HCT116 (cell line): Measurements from ENCODE around the gene SOST. TPM values are rescaled to one million over a fixed set of nuclear protein-coding genes. Genes with fewer than 3 reads are reported as not detected.

Experiments used
- ATAC-seq: fragments of 200-7000 bp; cut with Tn5 transposase; 2 replicates; pipeline ENCODE4 v1.9.1; 2020; ENCODE audit warnings: mild to moderate bottlenecking, moderate library complexity
- BruUV-seq: library from RNA; stranded (reverse); fragments of 400-500 nt; replicated peaks from 2 replicates; lab custom pipeline; 2021; lab: Mats Ljungman, UMichigan
- CTCF ChIA-PET: fragments of 300-600 bp; sonication (Branson Sonifier 250); formaldehyde crosslinking; loops from one replicate; lab custom pipeline; 2021; ENCODE audit warnings: antibody characterized with exemption; lab: Charles Lee
- POLR2A ChIA-PET: fragments of 300-600, 350-600 bp; sonication (Branson Sonifier 250); formaldehyde crosslinking; loops from one replicate; lab custom pipeline; 2021; ENCODE audit warnings: antibody characterized with exemption; lab: Charles Lee
- RAD21 ChIA-PET, 2 experiments: fragments of 300-600 bp; sonication (Branson Sonifier 250); formaldehyde crosslinking; loops; one replicate each; lab custom pipeline; 2023; ENCODE audit warnings: low total read pairs in 2 of 2; ENCODE audit not compliant: uncharacterized antibody in 2 of 2, unreplicated experiment in 2 of 2, low non-redundant PET in 1 of 2; lab: Charles Lee
- DNase-seq: peaks from one replicate; pipeline ENCODE4 v3.0.0-alpha.2; 2010; ENCODE audit warnings: low read depth, low spot score
- H2AFZ ChIP-seq: fragments of 200-600 bp; shearing (Covaris generic), sonication (generic); 2 replicates; pipeline ENCODE4 v1.6.1; 2017; ENCODE audit warnings: low read depth, mixed run types, mixed read lengths, antibody characterized with exemption, low read length; ENCODE audit not compliant: poor library complexity, severe bottlenecking
- H3K27ac ChIP-seq: 2 replicates; pipeline ENCODE4 v1.5.1; 2012; ENCODE audit warnings: low read depth, low read length
- H3K27me3 ChIP-seq: fragments of 200-600 bp; sonication (generic); 2 replicates; pipeline ENCODE4 v1.6.1; 2016; ENCODE audit warnings: mixed run types, low read length, mixed read lengths; ENCODE audit not compliant: insufficient read depth
- H3K36me3 ChIP-seq, 2 experiments: fragments of 200-500 bp in 1 of 2; fragments of 200-600 bp in 1 of 2; sonication (Bioruptor generic) in 1 of 2; sonication (generic) in 1 of 2; 2 replicates each; pipeline versions ENCODE4 v1.5.1 to v1.6.1; 2014 to 2016; ENCODE audit warnings: low read length in 2 of 2, inconsistent platforms in 1 of 2, mixed read lengths in 1 of 2, mixed run types in 1 of 2; ENCODE audit not compliant: insufficient read depth in 2 of 2, control insufficient read depth in 1 of 2
- H3K4me1 ChIP-seq, 2 experiments: fragments of 200-600 bp in 1 of 2; sonication (generic) in 1 of 2; 2 replicates each; pipeline versions ENCODE4 v1.5.1 to v1.6.1; 2012 to 2017; ENCODE audit warnings: low read length in 2 of 2, inconsistent platforms in 1 of 2, mild to moderate bottlenecking in 1 of 2, mixed read lengths in 1 of 2, mixed run types in 1 of 2, moderate library complexity in 1 of 2; ENCODE audit not compliant: insufficient read depth in 2 of 2, control insufficient read depth in 1 of 2
- H3K4me2 ChIP-seq: fragments of 200-600 bp; sonication (generic); 2 replicates; pipeline ENCODE4 v1.6.1; 2017; ENCODE audit warnings: mixed run types, low read length, mixed read lengths
- H3K4me3 ChIP-seq, 2 experiments: fragments of 200-600 bp in 1 of 2; sonication (generic) in 1 of 2; replicated peaks in 1 of 2; 2 replicates each; pipeline ENCODE4 v1.5.1; 2011 to 2016; ENCODE audit warnings: low read length in 2 of 2, control low read depth in 1 of 2, low read depth in 1 of 2, mild to moderate bottlenecking in 1 of 2, mixed read lengths in 1 of 2, mixed run types in 1 of 2
- H3K79me2 ChIP-seq: fragments of 200-600 bp; sonication (generic); 2 replicates; pipeline ENCODE4 v1.6.1; 2017; ENCODE audit warnings: mild to moderate bottlenecking, mixed run types, low read length, moderate library complexity, mixed read lengths; ENCODE audit not compliant: insufficient read depth
- H3K9ac ChIP-seq: fragments of 200-600 bp; sonication (generic); 2 replicates; pipeline ENCODE4 v1.6.1; 2016; ENCODE audit warnings: low read length, mixed read lengths
- H3K9me2 ChIP-seq: fragments of 200-600 bp; sonication (generic), shearing (Covaris generic); 2 replicates; pipeline ENCODE4 v1.6.1; 2017; ENCODE audit warnings: mixed run types, mild to moderate bottlenecking, moderate library complexity; ENCODE audit not compliant: insufficient read depth
- H3K9me3 ChIP-seq, 2 experiments: fragments of 200-500 bp in 1 of 2; fragments of 200-600 bp in 1 of 2; sonication (Bioruptor generic) in 1 of 2; sonication (generic) in 1 of 2; 2 replicates each; pipeline ENCODE4 v1.6.1; 2014 to 2017; ENCODE audit warnings: low read length in 2 of 2, mixed read lengths in 2 of 2, inconsistent platforms in 1 of 2, low read depth in 1 of 2, mild to moderate bottlenecking in 1 of 2, mixed run types in 1 of 2, moderate library complexity in 1 of 2; ENCODE audit not compliant: control insufficient read depth in 1 of 2, insufficient read depth in 1 of 2
- H4K20me1 ChIP-seq: fragments of 200-600 bp; sonication (generic), shearing (Covaris generic); 2 replicates; pipeline ENCODE4 v1.6.1; 2017; ENCODE audit warnings: mixed run types, mild to moderate bottlenecking, moderate library complexity; ENCODE audit not compliant: insufficient read depth
- CBX3 ChIP-seq: IDR thresholded peaks from 2 replicates; pipeline ENCODE4 v1.6.1; 2012; ENCODE audit warnings: low read depth
- CEBPB ChIP-seq: IDR thresholded peaks from 2 replicates; pipeline ENCODE4 v1.6.1; 2012; ENCODE audit warnings: low read depth
- EGR1 ChIP-seq: IDR thresholded peaks from 2 replicates; pipeline ENCODE4 v1.6.1; 2012; ENCODE audit warnings: low read depth
- ELF1 ChIP-seq: IDR thresholded peaks from 2 replicates; pipeline ENCODE4 v1.6.1; 2012; ENCODE audit warnings: low read depth, borderline replicate concordance
- EZH2 ChIP-seq: fragments of 200-600 bp; sonication (generic); IDR thresholded peaks from 2 replicates; pipeline ENCODE4 v1.6.1; 2017; ENCODE audit warnings: antibody characterized with exemption, mixed run types
- EZH2phosphoT487 ChIP-seq: fragments of 200-600 bp; IDR thresholded peaks from 2 replicates; pipeline ENCODE4 v1.6.1; 2018; ENCODE audit warnings: antibody characterized with exemption, borderline replicate concordance
- FOSL1 ChIP-seq: IDR thresholded peaks from 2 replicates; pipeline ENCODE4 v1.6.1; 2012; ENCODE audit warnings: low read depth
- JUND ChIP-seq: IDR thresholded peaks from 2 replicates; pipeline ENCODE4 v1.6.1; 2012
- POLR2A ChIP-seq: IDR thresholded peaks from 2 replicates; pipeline ENCODE4 v1.7.0; 2011; ENCODE audit warnings: borderline replicate concordance; ENCODE audit not compliant: insufficient read depth, insufficient read length; ENCODE audit errors: extremely low read depth
- POLR2AphosphoS5 ChIP-seq: IDR thresholded peaks from 2 replicates; pipeline ENCODE4 v1.6.1; 2011; ENCODE audit warnings: mild to moderate bottlenecking, low read depth, low read length, moderate library complexity
- SIN3A ChIP-seq: IDR thresholded peaks from 2 replicates; pipeline ENCODE4 v1.6.1; 2012; ENCODE audit warnings: low read depth
- SRF ChIP-seq: IDR thresholded peaks from 2 replicates; pipeline ENCODE4 v1.6.1; 2012; ENCODE audit warnings: low read depth
- TCF7L2 ChIP-seq: IDR thresholded peaks from 2 replicates; pipeline ENCODE4 v1.7.0; 2011; ENCODE audit warnings: borderline replicate concordance, inconsistent platforms; ENCODE audit not compliant: insufficient read depth, insufficient read length; ENCODE audit errors: extremely low read depth
- YY1 ChIP-seq: IDR thresholded peaks from 2 replicates; pipeline ENCODE4 v1.6.1; 2011; ENCODE audit warnings: low read length, low read depth, moderate library complexity, mild to moderate bottlenecking; ENCODE audit not compliant: insufficient replicate concordance; ENCODE audit errors: extremely low read depth
- ZFX ChIP-seq: fragments of 450-650 bp; IDR thresholded peaks from 2 replicates; pipeline ENCODE4 v1.6.1; 2017
- intact Hi-C: fragments of 100-400 bp; cut with micrococcal nuclease; formaldehyde crosslinking; loops from 2 replicates; pipeline ENCODE4 v1.10.0; 2022
- total RNA-seq: library from RNA; stranded (reverse); gene quantifications from one replicate; pipeline ENCODE4 v1.2.1, GENCODE V29; 2021; ENCODE audit not compliant: unreplicated experiment
- TF ChIP-seq, protein P1 (sequence below): IDR thresholded peaks from 2 replicates; pipeline ENCODE4 v1.6.1; 2012; ENCODE audit warnings: low read depth
- TF ChIP-seq, protein P2 (sequence below): IDR thresholded peaks from 2 replicates; pipeline ENCODE4 v1.6.1; 2012
- TF ChIP-seq, protein P3 (sequence below): IDR thresholded peaks from 2 replicates; pipeline ENCODE4 v1.6.1; 2012
- TF ChIP-seq, protein P4 (sequence below), 3 experiments: fragments of 200-600 bp in 1 of 3; sonication (generic) in 1 of 3; IDR thresholded peaks in 2 of 3; conservative IDR thresholded peaks in 1 of 3; 2 replicates each; pipeline ENCODE4 v1.5.1; 2012 to 2017; ENCODE audit warnings: low read depth in 2 of 3, low read length in 2 of 3, antibody characterized with exemption in 1 of 3, borderline replicate concordance in 1 of 3, control low read depth in 1 of 3, mild to moderate bottlenecking in 1 of 3, mixed read lengths in 1 of 3, mixed run types in 1 of 3, moderate library complexity in 1 of 3; ENCODE audit not compliant: insufficient read depth in 1 of 3
- TF ChIP-seq, protein P5 (sequence below): IDR thresholded peaks from 2 replicates; pipeline ENCODE4 v1.6.1; 2011; ENCODE audit warnings: mild to moderate bottlenecking, low read length, moderate library complexity; ENCODE audit not compliant: insufficient replicate concordance; ENCODE audit errors: extremely low read depth

Gene SOST
- total RNA-seq, 1 experiment from 2014 or later: not detected

DNA sequence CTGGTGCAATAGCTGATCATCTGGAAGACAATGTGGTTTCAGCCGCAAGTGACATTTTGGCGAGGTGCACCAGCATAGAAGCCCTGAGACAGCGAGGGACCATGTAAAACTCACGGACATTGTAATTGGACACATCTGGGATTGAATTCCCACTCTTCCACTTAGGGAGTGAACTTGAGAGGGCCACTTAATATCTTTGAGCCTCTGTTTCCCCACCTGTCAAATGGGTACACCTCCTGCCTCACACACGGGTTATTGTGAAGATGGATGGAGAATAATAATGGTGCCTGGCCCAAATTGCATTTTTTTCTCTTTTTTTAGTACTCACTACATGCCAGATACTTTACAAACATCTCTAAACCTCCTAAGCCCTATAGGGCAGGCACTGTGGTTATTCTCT, 51.4 kb downstream of the SOST start:
- Histone ChIP-seq H3K9me3 (no peaks in the 10 kb centered on the region), H3K27me3 (no peaks in the 10 kb centered on the region), H3K9me2 (no peaks in the 10 kb centered on the region), H3K9ac (no peak overlapping the region), H3K27ac (no peak overlapping the region), H3K36me3 (no peaks in the 10 kb centered on the region), H3K4me2 (no peak overlapping the region), H4K20me1 (no peaks in the 10 kb centered on the region), H3K79me2 (no peaks in the 10 kb centered on the region), H3K4me3 (no peak overlapping the region), H2AFZ (no peak overlapping the region), H3K4me1 (no peaks in the 10 kb centered on the region)
- ChIA-PET POLR2A (no interaction called here), CTCF (no interaction called here), RAD21 (no interaction called here)
- no TSS peak for BruUV-seq
- DNase-seq (no peak), ATAC-seq (no peak)
- TF ChIP-seq EGR1: no peak
- TF ChIP-seq FOSL1: no peak
- TF ChIP-seq SRF: no peak
- no peak for TF ChIP-seq TCF7L2
- TF ChIP-seq CEBPB: no peak
- TF ChIP-seq, protein P1, sequence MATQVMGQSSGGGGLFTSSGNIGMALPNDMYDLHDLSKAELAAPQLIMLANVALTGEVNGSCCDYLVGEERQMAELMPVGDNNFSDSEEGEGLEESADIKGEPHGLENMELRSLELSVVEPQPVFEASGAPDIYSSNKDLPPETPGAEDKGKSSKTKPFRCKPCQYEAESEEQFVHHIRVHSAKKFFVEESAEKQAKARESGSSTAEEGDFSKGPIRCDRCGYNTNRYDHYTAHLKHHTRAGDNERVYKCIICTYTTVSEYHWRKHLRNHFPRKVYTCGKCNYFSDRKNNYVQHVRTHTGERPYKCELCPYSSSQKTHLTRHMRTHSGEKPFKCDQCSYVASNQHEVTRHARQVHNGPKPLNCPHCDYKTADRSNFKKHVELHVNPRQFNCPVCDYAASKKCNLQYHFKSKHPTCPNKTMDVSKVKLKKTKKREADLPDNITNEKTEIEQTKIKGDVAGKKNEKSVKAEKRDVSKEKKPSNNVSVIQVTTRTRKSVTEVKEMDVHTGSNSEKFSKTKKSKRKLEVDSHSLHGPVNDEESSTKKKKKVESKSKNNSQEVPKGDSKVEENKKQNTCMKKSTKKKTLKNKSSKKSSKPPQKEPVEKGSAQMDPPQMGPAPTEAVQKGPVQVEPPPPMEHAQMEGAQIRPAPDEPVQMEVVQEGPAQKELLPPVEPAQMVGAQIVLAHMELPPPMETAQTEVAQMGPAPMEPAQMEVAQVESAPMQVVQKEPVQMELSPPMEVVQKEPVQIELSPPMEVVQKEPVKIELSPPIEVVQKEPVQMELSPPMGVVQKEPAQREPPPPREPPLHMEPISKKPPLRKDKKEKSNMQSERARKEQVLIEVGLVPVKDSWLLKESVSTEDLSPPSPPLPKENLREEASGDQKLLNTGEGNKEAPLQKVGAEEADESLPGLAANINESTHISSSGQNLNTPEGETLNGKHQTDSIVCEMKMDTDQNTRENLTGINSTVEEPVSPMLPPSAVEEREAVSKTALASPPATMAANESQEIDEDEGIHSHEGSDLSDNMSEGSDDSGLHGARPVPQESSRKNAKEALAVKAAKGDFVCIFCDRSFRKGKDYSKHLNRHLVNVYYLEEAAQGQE: no peak
- no peak for TF ChIP-seq POLR2A
- no peak for TF ChIP-seq JUND
- no peak for TF ChIP-seq ELF1
- TF ChIP-seq, protein P2, sequence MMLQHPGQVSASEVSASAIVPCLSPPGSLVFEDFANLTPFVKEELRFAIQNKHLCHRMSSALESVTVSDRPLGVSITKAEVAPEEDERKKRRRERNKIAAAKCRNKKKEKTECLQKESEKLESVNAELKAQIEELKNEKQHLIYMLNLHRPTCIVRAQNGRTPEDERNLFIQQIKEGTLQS: no peak
- TF ChIP-seq, protein P3, sequence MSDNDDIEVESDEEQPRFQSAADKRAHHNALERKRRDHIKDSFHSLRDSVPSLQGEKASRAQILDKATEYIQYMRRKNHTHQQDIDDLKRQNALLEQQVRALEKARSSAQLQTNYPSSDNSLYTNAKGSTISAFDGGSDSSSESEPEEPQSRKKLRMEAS: no peak
- TF ChIP-seq ZFX: no peak
- no peak for TF ChIP-seq YY1
- no peak for TF ChIP-seq EZH2phosphoT487
- no peak for TF ChIP-seq SIN3A
- no peak for TF ChIP-seq EZH2
- TF ChIP-seq POLR2AphosphoS5: no peak
- TF ChIP-seq, protein P4, sequence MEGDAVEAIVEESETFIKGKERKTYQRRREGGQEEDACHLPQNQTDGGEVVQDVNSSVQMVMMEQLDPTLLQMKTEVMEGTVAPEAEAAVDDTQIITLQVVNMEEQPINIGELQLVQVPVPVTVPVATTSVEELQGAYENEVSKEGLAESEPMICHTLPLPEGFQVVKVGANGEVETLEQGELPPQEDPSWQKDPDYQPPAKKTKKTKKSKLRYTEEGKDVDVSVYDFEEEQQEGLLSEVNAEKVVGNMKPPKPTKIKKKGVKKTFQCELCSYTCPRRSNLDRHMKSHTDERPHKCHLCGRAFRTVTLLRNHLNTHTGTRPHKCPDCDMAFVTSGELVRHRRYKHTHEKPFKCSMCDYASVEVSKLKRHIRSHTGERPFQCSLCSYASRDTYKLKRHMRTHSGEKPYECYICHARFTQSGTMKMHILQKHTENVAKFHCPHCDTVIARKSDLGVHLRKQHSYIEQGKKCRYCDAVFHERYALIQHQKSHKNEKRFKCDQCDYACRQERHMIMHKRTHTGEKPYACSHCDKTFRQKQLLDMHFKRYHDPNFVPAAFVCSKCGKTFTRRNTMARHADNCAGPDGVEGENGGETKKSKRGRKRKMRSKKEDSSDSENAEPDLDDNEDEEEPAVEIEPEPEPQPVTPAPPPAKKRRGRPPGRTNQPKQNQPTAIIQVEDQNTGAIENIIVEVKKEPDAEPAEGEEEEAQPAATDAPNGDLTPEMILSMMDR (IDR thresholded peaks at IDR 0.05 in 2 of 3, conservative IDR thresholded peaks at IDR 0.05 in 1 of 3; ENCODE audit: borderline replicate concordance in 1 of 3, insufficient read depth in 1 of 3, low read depth in 2 of 3, low read length in 2 of 3): no peak
- TF ChIP-seq, protein P5, sequence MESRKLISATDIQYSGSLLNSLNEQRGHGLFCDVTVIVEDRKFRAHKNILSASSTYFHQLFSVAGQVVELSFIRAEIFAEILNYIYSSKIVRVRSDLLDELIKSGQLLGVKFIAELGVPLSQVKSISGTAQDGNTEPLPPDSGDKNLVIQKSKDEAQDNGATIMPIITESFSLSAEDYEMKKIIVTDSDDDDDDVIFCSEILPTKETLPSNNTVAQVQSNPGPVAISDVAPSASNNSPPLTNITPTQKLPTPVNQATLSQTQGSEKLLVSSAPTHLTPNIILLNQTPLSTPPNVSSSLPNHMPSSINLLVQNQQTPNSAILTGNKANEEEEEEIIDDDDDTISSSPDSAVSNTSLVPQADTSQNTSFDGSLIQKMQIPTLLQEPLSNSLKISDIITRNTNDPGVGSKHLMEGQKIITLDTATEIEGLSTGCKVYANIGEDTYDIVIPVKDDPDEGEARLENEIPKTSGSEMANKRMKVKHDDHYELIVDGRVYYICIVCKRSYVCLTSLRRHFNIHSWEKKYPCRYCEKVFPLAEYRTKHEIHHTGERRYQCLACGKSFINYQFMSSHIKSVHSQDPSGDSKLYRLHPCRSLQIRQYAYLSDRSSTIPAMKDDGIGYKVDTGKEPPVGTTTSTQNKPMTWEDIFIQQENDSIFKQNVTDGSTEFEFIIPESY: no peak
- TF ChIP-seq CBX3: no peak
- intact Hi-C loops: no loop called here
